Activated CD8-positive, alpha-beta memory T cell treated with anti-CD3 and anti-CD28 coated beads for 48 hours (primary cell): ENCODE measurements around the gene TMPRSS9.

Experiments
- DNase-seq, 3 experiments: peaks; one replicate each; pipeline ENCODE4 v3.0.0-alpha.2; 2020; ENCODE audit warnings: low read depth in 2 of 3, low spot score in 2 of 3

The TMPRSS9 gene

DNA sequence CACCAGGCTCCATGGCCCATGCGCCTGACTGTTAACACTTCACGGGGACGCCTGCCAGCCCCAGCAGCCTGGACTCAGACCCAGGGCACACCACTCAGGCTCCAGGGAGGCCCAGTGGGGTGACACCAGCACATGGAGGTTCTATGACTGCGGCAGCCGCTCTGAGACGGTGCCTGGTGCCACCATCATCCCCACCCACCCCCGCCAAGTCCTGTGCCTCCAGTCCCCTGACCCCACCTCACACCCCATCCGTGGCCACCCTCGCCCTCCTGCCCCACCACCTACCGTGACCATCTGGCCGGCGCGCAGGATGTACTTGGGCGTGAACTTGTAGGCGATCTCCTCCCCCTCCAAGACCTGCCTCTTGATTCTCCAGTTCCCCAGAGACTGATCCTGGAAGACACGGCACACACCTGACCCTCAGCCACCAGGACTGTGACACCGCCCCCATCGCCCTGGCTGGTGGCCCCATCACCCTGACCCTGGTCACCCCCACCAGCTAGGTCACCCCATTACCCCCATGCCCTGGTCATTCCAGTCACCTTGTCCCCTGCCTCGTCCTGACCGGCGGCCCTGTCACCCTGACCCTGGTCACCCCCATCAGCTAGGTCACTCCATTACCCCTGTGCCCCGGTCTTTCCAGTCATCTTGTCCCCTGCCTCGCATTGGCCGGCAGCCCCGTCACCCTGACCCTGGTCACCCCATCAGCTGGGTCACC is 72.2 kb downstream of the TMPRSS9 start:
- DNase-seq = no peak

DNA sequence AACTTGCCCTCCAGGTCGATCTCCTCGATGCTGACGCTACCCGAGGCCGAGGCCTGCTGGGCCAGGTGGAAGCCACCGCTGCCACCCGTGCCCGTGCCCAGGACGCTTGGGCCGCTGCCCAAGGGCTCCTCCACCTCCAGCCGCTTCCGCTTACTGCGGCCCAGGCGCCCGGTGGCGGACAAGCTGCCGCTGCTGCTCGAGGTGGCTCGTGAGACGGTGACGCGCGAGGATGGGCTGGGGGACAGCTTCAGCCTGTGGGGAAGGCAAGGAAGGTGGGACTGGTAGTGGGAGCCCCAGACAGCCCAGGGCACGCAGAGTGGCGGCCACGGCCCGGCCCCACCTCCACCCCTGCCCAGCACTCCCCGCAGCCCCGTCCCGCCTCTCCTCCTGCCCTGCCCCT is 73.8 kb downstream of the TMPRSS9 start:
- no peak for DNase-seq

DNA sequence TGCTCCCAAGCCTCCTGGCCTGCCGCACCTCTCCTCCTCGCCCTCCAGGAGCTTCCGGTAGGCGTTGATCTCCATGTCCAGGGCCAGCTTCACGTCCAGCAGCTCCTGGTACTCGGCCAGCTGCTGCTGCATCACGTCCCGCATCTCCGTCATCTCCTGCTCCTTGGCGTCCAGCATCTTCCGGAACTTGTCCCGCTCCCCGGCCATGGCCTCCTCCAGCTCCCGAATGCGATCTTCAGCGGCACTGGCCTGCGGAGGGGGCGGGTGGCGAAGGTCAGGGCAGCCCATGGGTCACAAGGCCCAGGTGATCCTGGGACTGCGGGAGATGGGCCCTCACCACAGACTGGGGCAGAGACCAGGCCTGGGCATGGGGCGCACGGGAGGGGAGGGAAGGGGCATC is 74.2 kb downstream of the TMPRSS9 start:
- no peak for DNase-seq

DNA sequence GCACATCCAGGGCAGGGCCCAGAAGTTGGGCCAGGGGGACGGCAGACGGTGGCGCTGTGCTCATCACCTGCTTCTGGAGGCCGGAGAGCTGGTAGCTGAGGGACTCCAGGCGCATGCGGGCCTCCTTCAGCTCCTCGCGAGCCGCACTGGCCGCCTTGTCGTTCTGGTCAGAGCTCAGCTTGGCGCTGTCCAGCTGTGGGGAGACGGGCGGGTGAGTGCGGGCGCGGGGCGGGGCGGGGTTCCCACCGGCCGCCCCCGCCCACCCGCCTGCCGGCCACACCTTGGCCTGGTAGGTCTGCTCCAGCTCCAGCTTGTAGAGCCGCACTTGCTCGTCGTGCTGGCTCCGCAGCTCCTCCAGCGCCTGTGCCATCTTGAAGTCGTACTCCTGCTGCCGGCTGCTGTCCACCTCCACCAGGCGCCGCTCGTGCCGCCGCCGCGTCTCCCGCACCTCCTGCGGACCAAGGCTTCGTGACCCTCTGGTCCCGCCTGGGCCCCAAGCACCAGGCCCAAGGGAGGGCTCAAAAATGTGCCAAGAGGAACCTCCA is 74.7 kb downstream of the TMPRSS9 start:
- no peak for DNase-seq

DNA sequence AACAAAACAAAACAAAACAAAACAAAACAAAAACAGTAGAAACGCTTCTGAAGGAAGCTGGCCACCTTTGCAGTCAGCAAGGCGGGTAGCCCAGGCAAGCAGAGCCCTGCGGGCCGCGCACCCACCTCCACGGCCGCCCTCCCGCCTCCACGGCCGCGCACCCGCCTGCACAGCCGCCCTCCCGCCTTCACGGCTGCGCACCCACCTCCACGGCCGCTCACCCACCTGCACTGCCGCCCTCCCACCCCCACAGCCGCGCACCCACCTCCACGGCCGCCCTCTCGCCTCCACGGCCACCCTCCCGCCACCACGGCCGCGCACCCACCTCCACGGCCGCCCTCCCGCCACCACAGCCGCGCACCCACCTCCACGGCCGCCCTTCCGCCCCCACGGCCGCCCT is 76.3 kb downstream of the TMPRSS9 start:
- no peak for DNase-seq

DNA sequence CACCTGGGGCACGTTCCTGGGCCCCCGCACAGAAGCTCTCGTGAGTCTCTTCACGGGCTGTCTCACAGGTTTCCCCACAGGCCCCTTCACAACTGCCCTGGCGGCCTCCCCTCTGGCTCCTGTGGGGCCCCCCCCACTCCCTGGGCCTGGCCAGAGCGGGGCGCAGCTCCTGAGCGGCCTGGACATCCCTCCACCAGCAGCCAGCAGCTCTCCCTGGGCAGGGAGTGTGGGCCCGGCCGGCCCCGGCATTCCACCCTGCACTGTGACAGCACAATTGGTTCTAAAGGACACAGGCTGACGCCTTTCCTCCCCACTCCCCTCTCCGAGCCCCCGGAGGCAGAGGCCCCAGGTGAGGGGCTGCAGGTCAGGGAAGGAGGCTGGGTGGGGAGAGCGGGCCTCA is 76.9 kb downstream of the TMPRSS9 start:
- DNase-seq = no peak

DNA sequence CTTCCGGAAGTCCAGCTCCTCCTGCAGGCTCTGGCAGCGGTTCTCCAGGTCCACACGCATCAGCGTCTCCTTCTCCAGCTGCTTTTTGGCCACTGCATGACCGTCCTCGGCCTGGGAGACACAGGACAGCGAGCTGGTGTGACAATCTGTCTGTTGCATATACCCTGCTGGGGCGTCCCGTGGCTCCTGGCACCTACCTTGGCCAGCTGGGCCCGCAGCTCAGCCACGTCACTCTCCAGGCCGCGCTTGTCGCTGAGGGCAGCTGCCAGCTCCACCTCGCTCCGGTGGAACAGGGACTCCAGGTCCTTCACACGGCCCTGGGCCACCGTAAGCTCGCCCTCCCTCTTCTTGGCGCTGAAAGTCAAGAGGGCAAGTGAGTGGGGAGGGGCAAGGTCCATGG is 78.1 kb downstream of the TMPRSS9 start:
- no peak for DNase-seq

DNA sequence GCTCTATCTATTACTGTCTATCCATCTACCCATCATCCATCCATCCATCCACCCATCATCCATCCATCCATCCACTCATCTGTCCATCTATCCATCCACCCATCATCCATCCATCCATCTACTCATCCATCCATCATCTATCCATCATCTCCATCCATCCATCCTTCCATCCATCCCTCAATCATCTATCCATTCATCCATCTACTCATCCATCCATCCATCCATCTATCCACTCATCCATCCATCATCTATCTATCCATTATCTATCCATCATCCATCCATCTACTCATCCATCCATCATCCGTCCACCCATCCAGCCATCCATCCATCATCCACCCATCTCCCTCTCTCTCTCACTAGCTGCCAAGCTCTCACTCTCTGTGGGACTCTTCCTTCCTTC is 80.5 kb downstream of the TMPRSS9 start:
- no peak for DNase-seq

DNA sequence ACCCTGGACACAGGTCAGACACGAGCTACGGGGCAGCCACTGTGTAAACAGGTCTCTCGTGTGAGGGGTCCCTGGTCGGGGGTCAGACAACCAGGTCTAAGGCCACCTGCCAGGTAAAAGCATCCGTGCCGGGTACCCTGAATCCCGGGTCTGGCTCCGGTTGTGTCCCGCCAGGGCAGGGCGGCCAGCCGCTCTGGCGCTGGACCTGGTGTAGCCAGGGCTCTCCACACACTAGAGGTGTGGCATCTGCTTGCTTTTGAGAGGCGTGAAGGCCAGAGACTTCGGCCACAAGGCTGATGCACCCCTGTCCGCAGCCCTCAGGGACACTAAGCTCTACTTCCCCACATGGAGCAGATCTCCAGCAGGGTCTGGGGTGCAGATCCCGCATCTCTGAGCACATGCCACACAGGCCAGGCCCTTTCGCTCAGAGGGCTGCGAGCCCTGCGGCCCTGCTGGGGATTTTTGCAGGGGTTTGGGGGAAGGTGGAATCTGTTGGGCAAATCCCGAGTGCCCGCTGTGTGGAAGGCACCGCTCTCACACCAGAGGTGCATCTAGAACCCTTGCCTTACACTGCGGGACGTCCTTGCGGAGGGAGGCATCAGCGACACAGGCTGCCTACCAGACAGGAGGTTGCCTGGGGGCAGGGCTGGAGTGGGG is 81.2 kb downstream of the TMPRSS9 start:
- DNase-seq = no peak

DNA sequence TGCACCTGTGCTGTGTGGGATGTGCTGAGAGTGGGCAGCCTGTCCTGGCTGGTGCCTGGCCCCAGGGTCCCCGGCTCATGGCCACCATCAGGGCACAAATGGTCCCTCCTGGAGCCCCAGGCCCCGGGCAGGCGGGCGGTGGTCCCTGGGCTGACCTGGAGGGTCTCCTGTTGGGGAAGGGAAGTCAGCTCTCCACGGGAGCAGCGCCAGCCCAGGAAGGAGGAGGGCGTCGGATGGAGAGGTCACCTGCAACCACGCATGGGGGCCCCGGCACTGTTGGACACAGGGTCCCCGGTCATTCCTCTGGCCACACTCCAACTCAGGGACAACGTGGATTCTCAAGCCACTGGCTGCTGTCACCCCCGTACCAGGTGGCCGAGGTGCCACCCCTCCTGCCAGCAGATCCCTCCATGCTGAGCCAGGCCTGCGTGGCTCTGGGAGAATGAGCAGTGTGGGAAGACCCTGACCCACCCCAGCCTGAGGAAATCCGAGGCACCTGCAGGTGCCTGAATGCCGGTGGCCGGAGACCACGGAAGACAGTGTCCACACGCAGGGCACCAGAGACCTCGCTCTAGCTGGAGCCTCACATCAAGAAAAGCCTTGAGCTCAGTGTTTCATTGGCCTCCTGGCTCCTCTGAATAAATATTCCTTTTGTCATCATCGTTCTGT is 83.2 kb downstream of the TMPRSS9 start:
- DNase-seq = no peak

DNA sequence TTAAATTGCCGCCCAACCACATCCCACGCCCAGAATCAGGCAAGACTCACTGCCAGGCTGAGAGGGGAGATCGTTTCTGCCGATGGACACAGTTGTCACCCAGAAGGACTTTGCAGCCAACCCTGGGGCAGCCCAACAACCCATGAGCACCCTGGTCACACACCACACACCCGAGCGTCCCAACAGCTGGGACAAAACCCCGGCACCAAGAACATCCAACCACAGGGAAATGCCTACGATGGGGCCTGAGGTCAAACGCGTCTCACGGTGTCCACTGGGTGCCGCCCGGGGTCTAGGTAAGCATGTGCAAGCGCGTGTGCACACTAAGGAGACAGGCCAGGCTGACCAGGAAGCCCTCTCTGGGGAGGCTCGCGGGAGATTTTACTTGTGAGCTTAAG is 83.7 kb downstream of the TMPRSS9 start:
- no peak for DNase-seq

DNA sequence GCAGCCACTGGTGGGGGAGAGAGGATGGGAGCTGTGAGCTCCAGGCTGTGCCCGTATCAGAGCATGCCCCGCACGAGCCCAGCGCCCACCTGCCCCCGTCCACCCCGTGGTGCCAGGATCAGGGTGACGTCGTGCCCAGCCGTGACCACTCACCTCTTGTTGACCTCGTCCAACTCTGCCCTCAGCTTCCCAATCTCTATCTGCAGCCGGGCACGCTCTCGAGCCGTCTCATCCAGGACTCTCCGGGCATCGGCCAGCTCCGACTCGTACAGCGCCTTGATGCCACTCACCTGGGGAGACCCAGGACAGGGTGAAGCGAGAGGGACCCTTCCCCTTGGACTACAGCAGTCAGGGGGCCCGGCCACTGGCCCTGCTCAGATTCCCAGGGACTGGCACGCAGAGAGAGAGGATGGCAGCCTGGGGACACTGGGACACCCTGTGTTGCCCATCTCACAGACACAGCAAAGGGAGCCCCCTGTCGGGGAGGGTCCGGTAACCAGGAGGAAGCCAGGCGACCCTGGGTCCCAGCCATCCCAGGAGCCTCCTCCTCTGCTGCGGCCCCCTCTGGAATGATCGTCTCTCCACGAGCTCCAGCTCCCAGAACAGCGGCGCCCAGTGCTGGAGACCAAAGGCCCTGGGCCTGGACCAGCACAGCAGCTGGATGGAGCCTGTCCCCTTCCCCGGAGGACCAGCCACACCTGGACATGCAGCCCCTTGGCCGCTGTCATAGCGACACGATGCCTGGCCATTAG is 84.4 kb downstream of the TMPRSS9 start:
- no peak for DNase-seq

DNA sequence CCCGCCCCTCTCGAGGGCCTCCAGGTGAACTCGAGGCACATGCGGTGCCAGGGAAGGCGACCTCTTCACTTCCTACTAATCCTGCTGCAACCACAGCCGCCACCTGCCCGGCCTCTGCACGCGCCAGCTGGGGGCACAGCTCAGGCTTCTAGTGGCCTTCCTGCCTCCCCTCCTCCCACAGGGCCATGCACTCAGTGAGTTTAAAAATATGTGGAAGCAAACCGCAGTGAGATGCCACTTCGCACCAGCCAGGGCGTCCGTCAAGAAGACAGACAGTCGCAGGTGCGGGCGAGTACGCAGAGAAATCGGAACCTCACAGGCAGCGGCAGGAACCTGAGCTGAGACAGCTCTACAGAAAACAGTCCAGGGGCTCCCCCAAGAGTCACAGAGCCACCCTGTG is 86.3 kb downstream of the TMPRSS9 start:
- DNase-seq = no peak

DNA sequence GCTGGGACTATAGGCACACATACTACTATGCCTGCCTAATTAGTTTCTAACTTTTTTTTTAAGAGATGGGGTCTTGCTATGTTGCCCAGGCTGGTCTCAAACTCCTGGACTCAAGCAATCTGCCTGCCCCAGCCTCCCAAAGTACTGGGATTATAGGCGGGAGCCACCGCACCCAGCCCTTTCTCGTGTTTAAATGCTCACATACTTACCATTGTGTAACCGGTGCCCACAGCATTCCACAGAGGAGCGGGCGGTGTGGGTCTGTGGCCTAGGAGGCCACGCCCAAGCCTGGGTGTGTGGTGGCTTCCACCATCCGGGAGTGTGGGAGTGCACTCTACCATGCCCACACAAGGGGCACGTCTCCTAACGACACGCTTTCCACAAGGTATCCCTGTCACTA is 89.0 kb downstream of the TMPRSS9 start:
- no peak for DNase-seq

DNA sequence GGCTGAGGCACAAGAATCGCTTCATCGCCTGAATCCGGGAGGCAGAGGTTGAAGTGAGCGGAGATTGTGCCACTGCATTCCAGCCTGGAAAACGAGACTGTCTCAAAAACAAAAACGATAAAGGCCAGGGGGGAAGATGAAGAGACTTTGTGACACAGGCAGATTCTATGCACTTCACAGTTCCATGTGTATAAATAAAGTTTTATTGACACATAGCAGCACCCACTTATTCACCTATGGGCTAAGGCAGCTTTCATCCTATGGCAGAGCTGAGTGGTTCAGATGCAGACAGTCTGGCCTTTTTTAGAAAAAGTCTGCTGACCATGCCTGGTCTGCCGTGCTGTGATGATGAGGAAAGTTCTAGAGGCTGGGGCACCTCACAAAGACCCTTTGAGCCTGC is 91.1 kb downstream of the TMPRSS9 start:
- DNase-seq = no peak

DNA sequence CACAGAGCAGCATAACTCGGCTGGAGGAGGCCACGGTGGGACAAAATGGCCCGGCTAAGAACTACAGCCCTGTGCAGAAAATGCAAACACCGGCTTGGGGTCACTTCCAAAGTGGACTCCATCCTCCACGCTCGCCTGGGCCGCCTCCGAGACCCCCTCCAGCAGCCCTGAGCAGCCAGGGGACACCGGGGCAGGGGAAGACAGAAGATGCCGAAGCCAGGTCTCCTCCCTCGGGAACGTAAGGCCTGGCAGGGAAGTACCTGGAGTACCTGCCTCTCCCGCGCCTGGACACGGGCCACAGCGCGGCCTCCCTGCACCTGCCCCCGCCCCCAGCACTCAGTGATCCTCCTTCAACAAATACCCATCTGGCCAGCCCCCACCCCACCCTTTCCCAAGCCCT is 91.7 kb downstream of the TMPRSS9 start:
- DNase-seq = no peak

DNA sequence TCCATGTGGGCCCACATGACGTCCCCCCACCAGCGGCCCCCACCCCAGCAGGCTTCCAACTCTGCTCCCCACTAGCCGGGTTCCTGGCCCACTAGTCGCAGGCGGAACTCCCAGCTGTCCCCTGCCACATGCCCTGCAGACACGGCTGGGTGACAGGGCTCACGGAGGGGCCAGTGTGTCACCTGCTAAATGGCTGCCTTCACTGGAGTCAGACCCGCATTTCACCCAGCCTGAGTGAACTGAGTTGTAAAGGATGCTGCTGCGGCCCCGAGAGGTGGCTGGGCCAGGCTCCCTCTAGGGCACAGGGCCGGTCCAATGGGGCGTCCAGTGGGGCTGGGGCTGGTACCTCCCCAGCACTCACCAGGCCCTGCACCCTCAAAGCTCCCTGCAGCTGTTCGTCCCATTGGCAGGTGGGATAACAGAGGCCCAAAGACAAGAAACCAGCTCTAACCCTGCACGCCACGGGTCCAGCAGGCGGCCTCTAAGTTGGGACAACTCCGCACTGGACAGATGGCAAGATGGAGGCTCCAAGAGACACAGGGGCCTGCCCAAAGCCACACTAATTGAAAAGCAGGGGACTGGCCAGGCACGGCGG is 93.5 kb downstream of the TMPRSS9 start:
- DNase-seq = no peak

DNA sequence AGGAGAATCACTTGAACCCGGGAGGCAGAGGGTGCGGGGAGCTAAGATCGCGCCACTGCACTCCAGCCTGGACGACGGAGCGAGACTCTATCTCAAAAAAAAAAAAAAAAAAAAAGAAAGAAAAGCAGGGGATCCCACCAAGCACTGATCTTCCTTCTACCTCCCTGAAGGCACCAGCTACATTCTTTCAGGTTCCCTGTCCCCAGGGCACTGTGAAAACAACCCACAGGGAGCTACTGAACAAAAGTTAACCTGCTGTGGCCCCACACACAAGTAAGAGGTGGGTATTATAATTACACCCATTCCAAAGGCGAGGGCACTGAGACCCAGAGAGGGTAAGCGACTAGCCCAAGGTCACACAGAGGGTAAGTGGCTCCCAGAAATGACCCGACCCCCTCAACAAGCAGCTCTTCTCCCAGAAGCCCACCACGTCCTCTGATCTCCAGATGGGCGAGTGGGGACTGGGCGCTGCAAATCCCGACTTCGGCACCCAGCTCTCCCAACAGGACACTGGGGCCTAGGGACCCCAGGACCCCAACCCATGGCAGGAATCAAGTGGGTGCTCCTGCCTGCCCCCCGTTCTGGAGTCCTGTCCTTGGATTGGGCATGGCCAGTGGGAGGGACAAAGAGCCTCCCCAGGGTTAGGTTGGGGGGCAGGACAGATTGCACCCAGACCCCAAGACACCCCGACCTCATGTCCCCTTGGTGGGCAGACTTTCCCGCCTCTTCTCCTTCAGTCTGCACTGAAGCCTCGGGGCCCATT is 94.3 kb downstream of the TMPRSS9 start:
- DNase-seq = no peak

DNA sequence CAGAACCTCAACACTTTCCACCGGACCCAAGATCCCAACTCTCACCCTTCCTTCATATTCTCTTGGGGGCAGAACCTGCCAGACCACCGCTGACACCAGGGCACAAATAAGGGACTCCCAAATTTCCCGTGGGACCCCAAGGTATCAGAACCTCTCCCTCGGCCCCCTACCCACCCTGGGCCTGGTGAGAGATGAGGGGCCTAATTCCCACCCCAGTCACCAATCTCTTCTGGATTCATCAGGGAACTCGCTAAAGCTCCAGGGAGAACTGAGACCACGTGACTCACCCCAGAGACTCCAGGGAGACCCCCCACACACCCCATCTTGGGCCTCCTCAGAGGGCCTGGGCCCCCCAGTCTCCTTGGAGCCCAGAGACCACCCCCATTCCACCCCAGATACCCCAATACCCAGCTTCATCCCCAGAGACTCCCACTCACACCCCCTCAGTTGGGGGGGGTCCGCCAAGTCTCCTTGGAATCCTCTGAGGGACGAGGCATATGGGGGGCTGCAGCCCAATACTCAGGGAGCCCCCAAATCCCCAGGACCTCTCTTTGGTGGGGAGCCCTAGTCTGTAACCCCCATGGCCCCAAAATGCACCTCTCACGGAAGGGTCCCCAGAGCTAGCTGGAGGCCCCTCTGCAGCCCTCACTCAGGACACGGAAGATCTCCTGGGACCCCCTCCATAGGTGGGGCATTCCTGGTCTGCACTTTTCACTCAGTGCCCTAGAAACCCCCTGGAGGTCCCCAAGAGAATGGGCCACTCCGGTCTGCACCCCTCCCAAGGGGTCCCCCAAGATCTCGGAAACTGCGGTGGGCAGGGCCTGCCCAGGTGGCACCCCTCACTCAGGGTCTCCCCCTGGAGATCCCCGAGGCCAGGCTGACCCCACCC is 95.1 kb downstream of the TMPRSS9 start:
- no peak for DNase-seq
